ENCODE results near the gene CLTB.

DNA sequence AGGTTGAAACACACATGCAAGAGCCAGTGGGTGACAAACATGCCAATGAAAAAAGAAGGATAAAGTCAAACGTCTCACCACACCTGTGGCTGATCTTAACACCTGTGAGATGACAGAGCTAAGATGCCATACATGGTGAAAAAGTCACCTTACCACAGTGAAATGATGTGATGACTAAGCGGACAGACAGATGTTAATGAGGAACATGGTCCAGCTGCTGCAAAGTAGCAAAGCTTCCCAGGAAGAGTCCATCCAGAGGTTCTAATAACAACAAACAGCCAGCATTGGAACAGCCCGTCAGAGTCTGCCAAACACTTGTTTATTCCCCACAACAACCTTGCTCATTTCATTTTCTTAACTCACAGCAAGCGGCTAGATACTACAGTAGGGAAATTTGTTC is 56.7 kb downstream of the CLTB start:
- no peak for TF ChIP-seq SP1 (IDR thresholded peaks at IDR 0.05)
- TF ChIP-seq BHLHE40 (IDR thresholded peaks at IDR 0.05; ENCODE audit: borderline replicate concordance), result no peak
- no peak for TF ChIP-seq ARNT (IDR thresholded peaks at IDR 0.05)
- TF ChIP-seq PKNOX1 (IDR thresholded peaks at IDR 0.05), result no peak
